HEK293 (cell line): ENCODE measurements around the gene NHLRC2.
A peak's percentile ranks its signal among the peaks of the same experiment; 100 is the strongest.

Experiments used
- KLF10 ChIP-seq: fragments of 450-650 bp; IDR thresholded peaks from 2 replicates; pipeline ENCODE4 v1.5.1; 2018; ENCODE audit warnings: missing biosample characterization, mild to moderate bottlenecking, missing genetic modification characterization
- MZF1 ChIP-seq: fragments of 450-650 bp; formaldehyde crosslinking; IDR thresholded peaks from 2 replicates; pipeline ENCODE4 v1.5.1; 2017; ENCODE audit warnings: missing biosample characterization, missing genetic modification characterization, borderline replicate concordance
- OVOL3 ChIP-seq: fragments of 450-650 bp; formaldehyde crosslinking; IDR thresholded peaks from 2 replicates; pipeline ENCODE4 v1.5.1; 2016; ENCODE audit warnings: missing biosample characterization, missing genetic modification characterization
- SP2 ChIP-seq: fragments of 450-650 bp; formaldehyde crosslinking; IDR thresholded peaks from 2 replicates; pipeline ENCODE4 v1.5.1; 2016; ENCODE audit warnings: missing biosample characterization, missing genetic modification characterization
- SP3 ChIP-seq: fragments of 450-650 bp; formaldehyde crosslinking; IDR thresholded peaks from 2 replicates; pipeline ENCODE4 v1.5.1; 2016; ENCODE audit warnings: missing biosample characterization, missing genetic modification characterization
- TCF7L2 ChIP-seq: IDR thresholded peaks from 2 replicates; pipeline ENCODE4 v1.6.1; 2011; ENCODE audit warnings: low read depth, mild to moderate bottlenecking, inconsistent platforms, low read length, moderate library complexity, borderline replicate concordance
- ZBTB21 ChIP-seq: fragments of 450-650 bp; formaldehyde crosslinking; IDR thresholded peaks from 2 replicates; pipeline ENCODE4 v1.5.1; 2017; ENCODE audit warnings: missing biosample characterization, missing genetic modification characterization
- ZIC2 ChIP-seq: fragments of 450-650 bp; formaldehyde crosslinking; IDR thresholded peaks from 2 replicates; pipeline ENCODE4 v1.5.1; 2016; ENCODE audit warnings: missing biosample characterization, missing genetic modification characterization
- ZNF157 ChIP-seq: fragments of 450-650 bp; formaldehyde crosslinking; IDR thresholded peaks from 2 replicates; pipeline ENCODE4 v1.5.1; 2016; ENCODE audit warnings: missing biosample characterization, missing genetic modification characterization
- ZNF174 ChIP-seq: fragments of 450-650 bp; formaldehyde crosslinking; IDR thresholded peaks from 2 replicates; pipeline ENCODE4 v1.5.0; 2017; ENCODE audit warnings: missing biosample characterization, mild to moderate bottlenecking, missing genetic modification characterization
- ZNF391 ChIP-seq: fragments of 450-650 bp; formaldehyde crosslinking; IDR thresholded peaks from 2 replicates; pipeline ENCODE4 v1.5.1; 2016; ENCODE audit warnings: low read depth, missing biosample characterization, missing genetic modification characterization, borderline replicate concordance
- ZNF555 ChIP-seq: fragments of 450-650 bp; formaldehyde crosslinking; conservative IDR thresholded peaks from 2 replicates; pipeline ENCODE4 v1.5.1; 2017; ENCODE audit warnings: missing biosample characterization, mild to moderate bottlenecking, missing genetic modification characterization, inconsistent platforms
- ZNF600 ChIP-seq: fragments of 450-650 bp; formaldehyde crosslinking; IDR thresholded peaks from 2 replicates; pipeline ENCODE4 v1.5.1; 2016; ENCODE audit warnings: missing biosample characterization, missing genetic modification characterization
- ZNF629 ChIP-seq: fragments of 450-650 bp; formaldehyde crosslinking; IDR thresholded peaks from 2 replicates; pipeline ENCODE4 v1.5.1; 2017; ENCODE audit warnings: missing biosample characterization, missing genetic modification characterization
- ZNF785 ChIP-seq: fragments of 450-650 bp; formaldehyde crosslinking; IDR thresholded peaks from 2 replicates; pipeline ENCODE4 v1.5.1; 2016; ENCODE audit warnings: missing biosample characterization, missing genetic modification characterization
- ZSCAN23 ChIP-seq: fragments of 450-650 bp; formaldehyde crosslinking; IDR thresholded peaks from 2 replicates; pipeline ENCODE4 v1.5.1; 2016; ENCODE audit warnings: missing biosample characterization, missing genetic modification characterization
- TF ChIP-seq, protein P1 (sequence below): fragments of 450-650 bp; formaldehyde crosslinking; IDR thresholded peaks from 2 replicates; pipeline ENCODE4 v1.5.1; 2016; ENCODE audit warnings: missing biosample characterization, missing genetic modification characterization
- TF ChIP-seq, protein P2 (sequence below): fragments of 450-650 bp; formaldehyde crosslinking; IDR thresholded peaks from 2 replicates; pipeline ENCODE4 v1.5.1; 2017; ENCODE audit warnings: missing biosample characterization, mild to moderate bottlenecking, missing genetic modification characterization, moderate library complexity
- TF ChIP-seq, protein P3 (sequence below): fragments of 450-650 bp; formaldehyde crosslinking; IDR thresholded peaks from 2 replicates; pipeline ENCODE4 v1.5.1; 2016; ENCODE audit warnings: missing biosample characterization, missing genetic modification characterization
- TF ChIP-seq, protein P4 (sequence below): fragments of 450-650 bp; formaldehyde crosslinking; IDR thresholded peaks from 2 replicates; pipeline ENCODE4 v1.5.1; 2016; ENCODE audit warnings: missing biosample characterization, missing genetic modification characterization
- TF ChIP-seq, protein P5 (sequence below): fragments of 450-650 bp; formaldehyde crosslinking; IDR thresholded peaks from 2 replicates; pipeline ENCODE4 v1.5.1; 2016; ENCODE audit warnings: missing biosample characterization, missing genetic modification characterization
- TF ChIP-seq, protein P6 (sequence below): fragments of 450-650 bp; formaldehyde crosslinking; IDR thresholded peaks from 2 replicates; pipeline ENCODE4 v1.5.1; 2016; ENCODE audit warnings: missing biosample characterization, missing genetic modification characterization

NHLRC2 gene

DNA sequence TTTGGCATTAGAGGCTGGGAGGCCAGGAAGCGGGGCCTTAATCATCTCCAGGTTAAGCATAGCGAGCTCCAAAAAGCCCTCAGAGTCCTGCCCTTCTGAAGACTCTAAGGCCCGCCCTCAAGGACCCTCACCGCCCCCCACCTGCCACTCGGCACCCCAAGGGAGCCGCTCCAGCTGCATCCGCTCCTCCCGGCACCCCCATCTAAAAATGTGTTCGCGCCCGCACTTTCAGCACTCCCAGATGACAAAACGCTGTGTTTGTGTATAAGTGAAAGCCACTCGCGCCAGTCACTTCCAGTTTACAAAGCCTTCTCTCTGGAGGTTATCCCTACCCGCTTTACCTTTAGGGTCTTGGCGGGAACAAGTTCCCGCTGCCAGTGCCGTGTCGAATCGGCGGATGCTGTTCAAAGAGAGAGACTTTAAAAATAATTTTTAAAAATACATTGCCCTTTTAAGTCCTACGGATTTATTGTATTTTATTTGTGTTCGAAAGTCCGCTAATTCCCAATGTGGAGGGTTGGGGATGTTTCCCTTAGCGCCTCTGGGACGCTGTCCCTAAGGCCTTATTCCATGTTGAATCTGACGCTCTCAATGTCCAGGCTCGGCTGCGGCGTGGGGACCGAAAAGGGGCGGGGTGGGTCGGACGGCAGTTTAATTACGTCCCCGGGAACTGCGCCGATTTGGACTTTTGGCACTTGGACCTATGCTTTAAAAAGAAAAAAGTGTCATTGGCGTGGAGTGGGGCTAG lies at the start of gene NHLRC2, which contains the start of gene DCLRE1A (continued):
- TF ChIP-seq, protein P1, sequence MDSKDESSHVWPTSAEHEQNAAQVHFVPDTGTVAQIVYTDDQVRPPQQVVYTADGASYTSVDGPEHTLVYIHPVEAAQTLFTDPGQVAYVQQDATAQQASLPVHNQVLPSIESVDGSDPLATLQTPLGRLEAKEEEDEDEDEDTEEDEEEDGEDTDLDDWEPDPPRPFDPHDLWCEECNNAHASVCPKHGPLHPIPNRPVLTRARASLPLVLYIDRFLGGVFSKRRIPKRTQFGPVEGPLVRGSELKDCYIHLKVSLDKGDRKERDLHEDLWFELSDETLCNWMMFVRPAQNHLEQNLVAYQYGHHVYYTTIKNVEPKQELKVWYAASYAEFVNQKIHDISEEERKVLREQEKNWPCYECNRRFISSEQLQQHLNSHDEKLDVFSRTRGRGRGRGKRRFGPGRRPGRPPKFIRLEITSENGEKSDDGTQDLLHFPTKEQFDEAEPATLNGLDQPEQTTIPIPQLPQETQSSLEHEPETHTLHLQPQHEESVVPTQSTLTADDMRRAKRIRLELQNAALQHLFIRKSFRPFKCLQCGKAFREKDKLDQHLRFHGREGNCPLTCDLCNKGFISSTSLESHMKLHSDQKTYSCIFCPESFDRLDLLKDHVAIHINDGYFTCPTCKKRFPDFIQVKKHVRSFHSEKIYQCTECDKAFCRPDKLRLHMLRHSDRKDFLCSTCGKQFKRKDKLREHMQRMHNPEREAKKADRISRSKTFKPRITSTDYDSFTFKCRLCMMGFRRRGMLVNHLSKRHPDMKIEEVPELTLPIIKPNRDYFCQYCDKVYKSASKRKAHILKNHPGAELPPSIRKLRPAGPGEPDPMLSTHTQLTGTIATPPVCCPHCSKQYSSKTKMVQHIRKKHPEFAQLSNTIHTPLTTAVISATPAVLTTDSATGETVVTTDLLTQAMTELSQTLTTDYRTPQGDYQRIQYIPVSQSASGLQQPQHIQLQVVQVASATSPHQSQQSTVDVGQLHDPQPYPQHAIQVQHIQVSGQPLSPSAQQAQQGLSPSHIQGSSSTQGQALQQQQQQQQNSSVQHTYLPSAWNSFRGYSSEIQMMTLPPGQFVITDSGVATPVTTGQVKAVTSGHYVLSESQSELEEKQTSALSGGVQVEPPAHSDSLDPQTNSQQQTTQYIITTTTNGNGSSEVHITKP (tag by site-specific recombination), result peak; percentile 86; the same call in 1 of the 2 replicates
- TF ChIP-seq ZNF174 (tag by site-specific recombination) (0 out of 2 replicates have a peak, but pooled peaks have one; percentile 47), SP3 (tag by site-specific recombination) (peak; percentile 81), ZSCAN23 (0 out of 2 replicates have a peak, but pooled peaks have one; percentile 64), ZNF157 (tag by site-specific recombination) (no peak), ZNF555 (tag by site-specific recombination) (no peak), ZNF785 (no peak), SP2 (tag by site-specific recombination) (peak; percentile 63), MZF1 (tag by site-specific recombination) (peak; percentile 30; the same call in 1 of the 2 replicates), ZNF629 (tag by site-specific recombination) (peak; percentile 22; the same call in 1 of the 2 replicates), ZNF600 (tag by site-specific recombination) (no peak), ZIC2 (peak; percentile 40), KLF10 (tag by site-specific recombination) (peak; percentile 73), TCF7L2 (peak; percentile 27; the same call in 1 of the 2 replicates), ZNF391 (0 out of 2 replicates have a peak, but pooled peaks have one; percentile 23), ZBTB21 (tag by site-specific recombination) (0 out of 2 replicates have a peak, but pooled peaks have one; percentile 20), OVOL3 (peak; percentile 19; the same call in 1 of the 2 replicates)
- TF ChIP-seq, protein P2, sequence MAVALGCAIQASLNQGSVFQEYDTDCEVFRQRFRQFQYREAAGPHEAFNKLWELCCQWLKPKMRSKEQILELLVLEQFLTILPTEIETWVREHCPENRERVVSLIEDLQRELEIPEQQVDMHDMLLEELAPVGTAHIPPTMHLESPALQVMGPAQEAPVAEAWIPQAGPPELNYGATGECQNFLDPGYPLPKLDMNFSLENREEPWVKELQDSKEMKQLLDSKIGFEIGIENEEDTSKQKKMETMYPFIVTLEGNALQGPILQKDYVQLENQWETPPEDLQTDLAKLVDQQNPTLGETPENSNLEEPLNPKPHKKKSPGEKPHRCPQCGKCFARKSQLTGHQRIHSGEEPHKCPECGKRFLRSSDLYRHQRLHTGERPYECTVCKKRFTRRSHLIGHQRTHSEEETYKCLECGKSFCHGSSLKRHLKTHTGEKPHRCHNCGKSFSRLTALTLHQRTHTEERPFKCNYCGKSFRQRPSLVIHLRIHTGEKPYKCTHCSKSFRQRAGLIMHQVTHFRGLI (tag by site-specific recombination), result peak; percentile 18; the same call in 1 of the 2 replicates
- TF ChIP-seq, protein P3, sequence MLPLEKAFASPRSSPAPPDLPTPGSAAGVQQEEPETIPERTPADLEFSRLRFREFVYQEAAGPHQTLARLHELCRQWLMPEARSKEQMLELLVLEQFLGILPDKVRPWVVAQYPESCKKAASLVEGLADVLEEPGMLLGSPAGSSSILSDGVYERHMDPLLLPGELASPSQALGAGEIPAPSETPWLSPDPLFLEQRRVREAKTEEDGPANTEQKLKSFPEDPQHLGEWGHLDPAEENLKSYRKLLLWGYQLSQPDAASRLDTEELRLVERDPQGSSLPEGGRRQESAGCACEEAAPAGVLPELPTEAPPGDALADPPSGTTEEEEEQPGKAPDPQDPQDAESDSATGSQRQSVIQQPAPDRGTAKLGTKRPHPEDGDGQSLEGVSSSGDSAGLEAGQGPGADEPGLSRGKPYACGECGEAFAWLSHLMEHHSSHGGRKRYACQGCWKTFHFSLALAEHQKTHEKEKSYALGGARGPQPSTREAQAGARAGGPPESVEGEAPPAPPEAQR, result no peak
- TF ChIP-seq, protein P4, sequence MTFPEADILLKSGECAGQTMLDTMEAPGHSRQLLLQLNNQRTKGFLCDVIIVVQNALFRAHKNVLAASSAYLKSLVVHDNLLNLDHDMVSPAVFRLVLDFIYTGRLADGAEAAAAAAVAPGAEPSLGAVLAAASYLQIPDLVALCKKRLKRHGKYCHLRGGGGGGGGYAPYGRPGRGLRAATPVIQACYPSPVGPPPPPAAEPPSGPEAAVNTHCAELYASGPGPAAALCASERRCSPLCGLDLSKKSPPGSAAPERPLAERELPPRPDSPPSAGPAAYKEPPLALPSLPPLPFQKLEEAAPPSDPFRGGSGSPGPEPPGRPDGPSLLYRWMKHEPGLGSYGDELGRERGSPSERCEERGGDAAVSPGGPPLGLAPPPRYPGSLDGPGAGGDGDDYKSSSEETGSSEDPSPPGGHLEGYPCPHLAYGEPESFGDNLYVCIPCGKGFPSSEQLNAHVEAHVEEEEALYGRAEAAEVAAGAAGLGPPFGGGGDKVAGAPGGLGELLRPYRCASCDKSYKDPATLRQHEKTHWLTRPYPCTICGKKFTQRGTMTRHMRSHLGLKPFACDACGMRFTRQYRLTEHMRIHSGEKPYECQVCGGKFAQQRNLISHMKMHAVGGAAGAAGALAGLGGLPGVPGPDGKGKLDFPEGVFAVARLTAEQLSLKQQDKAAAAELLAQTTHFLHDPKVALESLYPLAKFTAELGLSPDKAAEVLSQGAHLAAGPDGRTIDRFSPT (tag by site-specific recombination), result peak; percentile 55
- TF ChIP-seq, protein P5, sequence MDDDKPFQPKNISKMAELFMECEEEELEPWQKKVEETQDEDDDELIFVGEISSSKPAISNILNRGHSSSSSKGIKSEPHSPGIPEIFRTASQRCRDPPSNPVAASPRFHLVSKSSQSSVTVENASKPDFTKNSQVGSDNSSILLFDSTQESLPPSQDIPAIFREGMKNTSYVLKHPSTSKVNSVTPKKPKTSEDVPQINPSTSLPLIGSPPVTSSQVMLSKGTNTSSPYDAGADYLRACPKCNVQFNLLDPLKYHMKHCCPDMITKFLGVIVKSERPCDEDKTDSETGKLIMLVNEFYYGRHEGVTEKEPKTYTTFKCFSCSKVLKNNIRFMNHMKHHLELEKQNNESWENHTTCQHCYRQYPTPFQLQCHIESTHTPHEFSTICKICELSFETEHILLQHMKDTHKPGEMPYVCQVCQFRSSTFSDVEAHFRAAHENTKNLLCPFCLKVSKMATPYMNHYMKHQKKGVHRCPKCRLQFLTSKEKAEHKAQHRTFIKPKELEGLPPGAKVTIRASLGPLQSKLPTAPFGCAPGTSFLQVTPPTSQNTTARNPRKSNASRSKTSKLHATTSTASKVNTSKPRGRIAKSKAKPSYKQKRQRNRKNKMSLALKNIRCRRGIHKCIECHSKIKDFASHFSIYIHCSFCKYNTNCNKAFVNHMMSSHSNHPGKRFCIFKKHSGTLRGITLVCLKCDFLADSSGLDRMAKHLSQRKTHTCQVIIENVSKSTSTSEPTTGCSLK, result no peak
- TF ChIP-seq, protein P6, sequence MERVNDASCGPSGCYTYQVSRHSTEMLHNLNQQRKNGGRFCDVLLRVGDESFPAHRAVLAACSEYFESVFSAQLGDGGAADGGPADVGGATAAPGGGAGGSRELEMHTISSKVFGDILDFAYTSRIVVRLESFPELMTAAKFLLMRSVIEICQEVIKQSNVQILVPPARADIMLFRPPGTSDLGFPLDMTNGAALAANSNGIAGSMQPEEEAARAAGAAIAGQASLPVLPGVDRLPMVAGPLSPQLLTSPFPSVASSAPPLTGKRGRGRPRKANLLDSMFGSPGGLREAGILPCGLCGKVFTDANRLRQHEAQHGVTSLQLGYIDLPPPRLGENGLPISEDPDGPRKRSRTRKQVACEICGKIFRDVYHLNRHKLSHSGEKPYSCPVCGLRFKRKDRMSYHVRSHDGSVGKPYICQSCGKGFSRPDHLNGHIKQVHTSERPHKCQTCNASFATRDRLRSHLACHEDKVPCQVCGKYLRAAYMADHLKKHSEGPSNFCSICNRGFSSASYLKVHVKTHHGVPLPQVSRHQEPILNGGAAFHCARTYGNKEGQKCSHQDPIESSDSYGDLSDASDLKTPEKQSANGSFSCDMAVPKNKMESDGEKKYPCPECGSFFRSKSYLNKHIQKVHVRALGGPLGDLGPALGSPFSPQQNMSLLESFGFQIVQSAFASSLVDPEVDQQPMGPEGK (tag by site-specific recombination), result peak; percentile 76
